GDM1 (cell line): ENCODE measurements around the gene APOO.

Experiments used
- DNase-seq: peaks from one replicate; lab custom pipeline; 2025; lab: John Stamatoyannopoulos, UW

Gene APOO

GRCh38 chrX:23819385-23820234, 88.1 kb downstream of the APOO start:
- DNase-seq, result no peak

- no peak for DNase-seq
These were observed 89.8 kb downstream of the APOO start for GRCh38 chrX:23817979-23818336.

- no peak for DNase-seq
These were observed 91.6 kb downstream of the APOO start for GRCh38 chrX:23816179-23816578.

- no peak for DNase-seq
These were observed 92.4 kb downstream of the APOO start for GRCh38 chrX:23815376-23815775.

GRCh38 chrX:23813808-23814207, 93.9 kb downstream of the APOO start:
- no peak for DNase-seq

- DNase-seq, result no peak
These were observed 96.1 kb downstream of the APOO start for GRCh38 chrX:23811656-23812055.

GRCh38 chrX:23811108-23811651, 96.6 kb downstream of the APOO start:
- no peak for DNase-seq

GRCh38 chrX:23810279-23810678, 97.5 kb downstream of the APOO start:
- no peak for DNase-seq

- no peak for DNase-seq
These were observed 102.3 kb downstream of the APOO start for GRCh38 chrX:23805389-23805788.

- no peak for DNase-seq
These were observed 103.2 kb downstream of the APOO start for GRCh38 chrX:23804578-23804977.

GRCh38 chrX:23803931-23804381, 103.8 kb downstream of the APOO start:
- no peak for DNase-seq

- DNase-seq, result no peak
These were observed 105.3 kb downstream of the APOO start for GRCh38 chrX:23802431-23802830.

- DNase-seq, result no peak
These were observed 108.2 kb downstream of the APOO start for GRCh38 chrX:23799469-23800065.

- no peak for DNase-seq
These were observed 110.2 kb downstream of the APOO start for GRCh38 chrX:23797371-23798128.

- no peak for DNase-seq
These were observed 112.5 kb downstream of the APOO start for GRCh38 chrX:23795221-23795620.

- DNase-seq, result no peak
These were observed 114.7 kb downstream of the APOO start for GRCh38 chrX:23792861-23793553.

GRCh38 chrX:23790155-23790497, 117.6 kb downstream of the APOO start:
- DNase-seq, result no peak

GRCh38 chrX:23789386-23790154, 118.2 kb downstream of the APOO start:
- no peak for DNase-seq

- DNase-seq, result no peak
These were observed 118.8 kb downstream of the APOO start for GRCh38 chrX:23788946-23789345.

GRCh38 chrX:23788521-23788920, 119.2 kb downstream of the APOO start:
- no peak for DNase-seq

- DNase-seq, result no peak
These were observed 120.0 kb downstream of the APOO start for GRCh38 chrX:23787745-23788118.
